K562 (cell line): ENCODE measurements around the gene PIGM. TPM values are rescaled to one million over a fixed set of nuclear protein-coding genes. Genes with fewer than 3 reads are reported as not detected.

Source experiments
- ARID1B ChIP-seq: fragments of 450-650 bp; IDR thresholded peaks from 2 replicates; pipeline ENCODE4 v1.6.1; 2016; ENCODE audit warnings: antibody characterized with exemption, mild to moderate bottlenecking, inconsistent platforms
- CCAR2 ChIP-seq: fragments of 200-400 bp; formaldehyde crosslinking; IDR thresholded peaks from 2 replicates; pipeline ENCODE4 v1.6.1; 2017; ENCODE audit warnings: mild to moderate bottlenecking, low read depth, low read length
- DNMT1 ChIP-seq: fragments of 450-650 bp; IDR thresholded peaks from 2 replicates; pipeline ENCODE4 v1.6.1; 2016; ENCODE audit warnings: antibody characterized with exemption, mild to moderate bottlenecking
- FOXM1 ChIP-seq, 2 experiments: fragments of 450-650 bp in 1 of 2; sonication (generic) in 1 of 2; formaldehyde crosslinking in 1 of 2; IDR thresholded peaks; 2 replicates each; pipeline versions ENCODE4 v1.6.1 to v1.9.0; 2017 to 2022; ENCODE audit warnings: low read depth in 2 of 2, mild to moderate bottlenecking in 2 of 2, missing genetic modification reagents in 1 of 2, moderate library complexity in 1 of 2
- HINFP ChIP-seq: fragments of 450-650 bp; conservative IDR thresholded peaks from 2 replicates; pipeline ENCODE4 v1.6.1; 2016; ENCODE audit warnings: missing genetic modification characterization, low read depth, mild to moderate bottlenecking, control low read depth, missing compliant biosample characterization
- HMGXB4 ChIP-seq: sonication (generic); formaldehyde crosslinking; IDR thresholded peaks from 2 replicates; pipeline ENCODE4 v1.8.1; 2023; ENCODE audit warnings: mild to moderate bottlenecking, missing genetic modification reagents
- HSF4 ChIP-seq: fragments of 250-450 bp; sonication (Bioruptor Pico); IDR thresholded peaks from 2 replicates; pipeline ENCODE4 v2.1.2; 2022; ENCODE audit warnings: mild to moderate bottlenecking, moderate library complexity, borderline replicate concordance
- LCOR ChIP-seq: sonication (generic); formaldehyde crosslinking; IDR thresholded peaks from 2 replicates; pipeline ENCODE4 v1.8.0; 2022; ENCODE audit warnings: mild to moderate bottlenecking, missing genetic modification reagents
- MCM2 ChIP-seq: fragments of 450-650 bp; IDR thresholded peaks from 2 replicates; pipeline ENCODE4 v1.6.1; 2017; ENCODE audit warnings: low read depth, mild to moderate bottlenecking
- NR2C1 ChIP-seq, 2 experiments: fragments of 450-650 bp; IDR thresholded peaks; 2 replicates each; pipeline ENCODE4 v1.6.1; 2017; ENCODE audit warnings: mild to moderate bottlenecking in 2 of 2, antibody characterized with exemption in 1 of 2, inconsistent platforms in 1 of 2, missing compliant biosample characterization in 1 of 2, missing genetic modification characterization in 1 of 2
- NR3C1 ChIP-seq: sonication (generic); formaldehyde crosslinking; IDR thresholded peaks from 2 replicates; pipeline ENCODE4 v1.8.1; 2022; ENCODE audit warnings: missing genetic modification reagents
- PML ChIP-seq: IDR thresholded peaks from 2 replicates; pipeline ENCODE4 v1.6.1; 2012; ENCODE audit warnings: low read length, inconsistent platforms
- PTRF ChIP-seq: fragments of 450-650 bp; IDR thresholded peaks from 2 replicates; pipeline ENCODE4 v1.6.1; 2016; ENCODE audit warnings: mild to moderate bottlenecking, missing genetic modification characterization, missing compliant biosample characterization
- RBFOX2 ChIP-seq: fragments of 200-400 bp; formaldehyde crosslinking; IDR thresholded peaks from 2 replicates; pipeline ENCODE4 v1.6.1; 2017; ENCODE audit warnings: low read depth, mild to moderate bottlenecking, low read length, moderate library complexity
- RFX7 ChIP-seq: fragments of 250-450 bp; sonication (Bioruptor Pico); IDR thresholded peaks from 2 replicates; pipeline ENCODE4 v1.5.1; 2021; ENCODE audit warnings: mild to moderate bottlenecking
- RUNX1 ChIP-seq: sonication (generic); IDR thresholded peaks from 2 replicates; pipeline ENCODE4 v1.6.1; 2016; ENCODE audit warnings: antibody characterized with exemption, low read depth
- STAT5A ChIP-seq: IDR thresholded peaks from 2 replicates; pipeline ENCODE4 v1.6.1; 2012; ENCODE audit warnings: low read length, inconsistent platforms, borderline replicate concordance
- TAL1 ChIP-seq: fragments of 450-650 bp; IDR thresholded peaks from 2 replicates; pipeline ENCODE4 v1.6.1; 2016; ENCODE audit warnings: mild to moderate bottlenecking
- YBX1 ChIP-seq: fragments of 450-650 bp; IDR thresholded peaks from 2 replicates; pipeline ENCODE4 v1.7.1; 2016; ENCODE audit warnings: mild to moderate bottlenecking
- ZBTB43 ChIP-seq: sonication (generic); formaldehyde crosslinking; IDR thresholded peaks from 2 replicates; pipeline ENCODE4 v1.8.0; 2023; ENCODE audit warnings: mild to moderate bottlenecking, missing genetic modification reagents
- ZBTB7A ChIP-seq: IDR thresholded peaks from 2 replicates; pipeline ENCODE4 v1.6.1; 2011; ENCODE audit warnings: low read depth, mild to moderate bottlenecking, low read length, moderate library complexity, borderline replicate concordance; ENCODE audit not compliant: control insufficient read depth
- ZNF347 ChIP-seq: fragments of 450-650 bp; formaldehyde crosslinking; IDR thresholded peaks from 2 replicates; pipeline ENCODE4 v1.4.0; 2020; ENCODE audit warnings: low read depth, mild to moderate bottlenecking, moderate library complexity
- ZNF586 ChIP-seq: fragments of 450-650 bp; formaldehyde crosslinking; conservative IDR thresholded peaks from 2 replicates; pipeline ENCODE4 v1.4.0; 2020; ENCODE audit warnings: mild to moderate bottlenecking, moderate library complexity
- ZNF699 ChIP-seq: fragments of 250-450 bp; sonication (Bioruptor Pico); IDR thresholded peaks from 2 replicates; pipeline ENCODE4 v1.8.0; 2021; ENCODE audit warnings: mild to moderate bottlenecking, moderate library complexity; ENCODE audit not compliant: insufficient replicate concordance
- ZNF79 ChIP-seq: fragments of 250-450 bp; sonication (Bioruptor Pico); IDR thresholded peaks from 2 replicates; pipeline ENCODE4 v1.4.0; 2020; ENCODE audit warnings: low read depth, mild to moderate bottlenecking, moderate library complexity
- polyA plus RNA-seq, 8 experiments: library from polyadenylated mRNA; depleted of rRNA in 4 of 8; stranded (reverse) in 5 of 8; unstranded in 3 of 8; fragments of >200 nt; fragmentation: Nextera tagmentation in 2 of 8; fragmentation: Illumina TruSeq in 1 of 8; extraction: Ambion mirVana in 2 of 8; extraction: Trizol in 1 of 8; gene quantifications; 2 replicates each; pipeline versions ENCODE4 v1.2.1 to v1.2.3, GENCODE V29; 2011 to 2014; ENCODE audit warnings: inconsistent platforms in 1 of 8, missing spikeins in 1 of 8
- total RNA-seq, 7 experiments: library from RNA; depleted of rRNA in 6 of 7; stranded (reverse); fragments of >200 nt in 6 of 7; fragmentation: Illumina TruSeq in 2 of 7; extraction: Trizol in 2 of 7; gene quantifications; 2 replicates each; pipeline versions ENCODE4 v1.2.1 to v1.2.3, GENCODE V29; 2011 to 2021; ENCODE audit warnings: low replicate concordance in 1 of 7

Gene PIGM
- total and polyA plus RNA-seq, 9 of the 15 experiments (the other 6 are each of a cell fraction or from before 2014, with no cell fraction given), result 2.6 to 6.7 (median 4.3) TPM

GRCh38 chr1:160031365-160032164 is at the start of gene PIGM (continued):
- TF ChIP-seq ZNF347, result no peak
- no peak for TF ChIP-seq DNMT1
- TF ChIP-seq ZBTB7A, result no peak; the same call in 1 of the 2 replicates
- no peak for TF ChIP-seq PTRF (tag)
- TF ChIP-seq ZNF586, result no peak
- TF ChIP-seq LCOR (CRISPR knock-in tag), result peak; percentile 99
- no peak for TF ChIP-seq NR3C1 (CRISPR knock-in tag)
- TF ChIP-seq YBX1, result no peak
- TF ChIP-seq NR2C1 (IDR thresholded peaks at IDR 0.05), result no peak
- TF ChIP-seq NR2C1 (tag; IDR thresholded peaks at IDR 0.05), result no peak
- TF ChIP-seq RBFOX2, result peak; percentile 87
- no peak for TF ChIP-seq ZBTB43 (CRISPR knock-in tag)
- no peak for TF ChIP-seq TAL1
- TF ChIP-seq HSF4, result no peak
- TF ChIP-seq HMGXB4 (CRISPR knock-in tag), result no peak
- no peak for TF ChIP-seq ZNF699
- peak; percentile 25; the same call in 1 of the 2 replicates for TF ChIP-seq ARID1B
- TF ChIP-seq CCAR2, result no peak
- no peak for TF ChIP-seq RUNX1
- no peak for TF ChIP-seq HINFP (tag)
- TF ChIP-seq MCM2, result no peak
- TF ChIP-seq RFX7 (CRISPR knock-in tag), result no peak
- no peak; the same call in 1 of the 2 replicates for TF ChIP-seq PML
- no peak for TF ChIP-seq STAT5A
- peak; percentile 70; the same call in 1 of the 2 replicates for TF ChIP-seq FOXM1 (IDR thresholded peaks at IDR 0.05; ENCODE audit: low read depth)
- no peak for TF ChIP-seq FOXM1 (CRISPR knock-in tag; IDR thresholded peaks at IDR 0.05; ENCODE audit: low read depth)
- TF ChIP-seq ZNF79 (CRISPR knock-in tag), result no peak
